GM12865 (cell line): ENCODE data around the gene LRRK1.

Experiments
- DNase-seq: peaks from one replicate; pipeline ENCODE4 v3.0.0; 2010; ENCODE audit warnings: low read depth
- H3K4me3 ChIP-seq: 2 replicates; pipeline ENCODE4 v1.5.1; 2011; ENCODE audit warnings: mild to moderate bottlenecking, low read depth, low read length, control low read depth
- CTCF ChIP-seq: IDR thresholded peaks from 2 replicates; pipeline ENCODE4 v1.5.1; 2011; ENCODE audit warnings: low read length, control low read depth, low read depth, inconsistent platforms; ENCODE audit not compliant: insufficient read depth; ENCODE audit errors: missing control alignments

Gene LRRK1

DNA sequence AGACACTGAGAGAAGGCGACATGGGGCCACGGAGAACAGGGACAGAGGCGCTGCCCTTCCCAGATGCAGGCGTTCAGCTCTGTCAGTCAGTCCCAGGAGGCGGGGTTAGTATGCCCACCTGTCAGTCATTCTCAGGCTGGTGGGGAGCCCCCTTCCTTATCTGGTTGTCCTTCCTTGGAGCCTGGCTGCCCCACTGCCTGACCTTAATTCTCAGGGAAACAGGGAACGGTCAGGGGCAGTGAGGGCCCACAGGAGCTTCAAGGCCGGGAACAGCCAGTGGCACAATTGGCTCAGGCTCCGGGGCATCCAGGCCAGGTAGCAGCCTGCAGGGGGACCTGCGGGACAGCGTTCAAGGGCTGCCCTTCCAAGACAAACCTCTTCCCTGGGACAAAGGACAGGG lies 199.5 kb downstream of the LRRK1 start:
- TF ChIP-seq CTCF: no peak
- no peak overlapping the region for H3K4me3 ChIP-seq
- DNase-seq: no peak

GRCh38 chr15:101119181-101119580 lies 200.0 kb downstream of the LRRK1 start:
- no peak overlapping the region for H3K4me3 ChIP-seq
- no peak for TF ChIP-seq CTCF
- DNase-seq: no peak
